Progenitor cell of endocrine pancreas (in vitro differentiated cells): ENCODE measurements around the gene ARFGAP1. TPM values are rescaled to one million over a fixed set of nuclear protein-coding genes. Genes with fewer than 3 reads are reported as not detected.

ENCODE experiments used
- DNase-seq: peaks from one replicate; pipeline ENCODE4 v3.0.0; 2021; ENCODE audit warnings: low spot score; ENCODE audit not compliant: unreplicated experiment
- H3K27ac Mint-ChIP-seq: 2 replicates; pipeline ENCODE4 v1.8.0; 2021; ENCODE audit warnings: mild to moderate bottlenecking, moderate library complexity, mixed read lengths
- H3K27me3 Mint-ChIP-seq: 2 replicates; pipeline ENCODE4 v1.8.0; 2021; ENCODE audit warnings: mixed read lengths
- H3K36me3 Mint-ChIP-seq: 2 replicates; pipeline ENCODE4 v1.8.0; 2022; ENCODE audit warnings: mixed read lengths; ENCODE audit not compliant: insufficient read depth
- H3K4me1 Mint-ChIP-seq: 2 replicates; pipeline ENCODE4 v1.8.0; 2021; ENCODE audit warnings: low read depth, mixed read lengths
- H3K4me3 Mint-ChIP-seq: 2 replicates; pipeline ENCODE4 v1.8.0; 2021; ENCODE audit warnings: low read depth, mild to moderate bottlenecking, moderate library complexity, mixed read lengths
- H3K9me3 Mint-ChIP-seq: 2 replicates; pipeline ENCODE4 v1.8.0; 2021; ENCODE audit warnings: low read depth, mixed read lengths
- CTCF ChIP-seq: fragments of 200-600 bp; sonication (generic); IDR thresholded peaks from one replicate; pipeline ENCODE4 v1.5.0; 2021; ENCODE audit warnings: antibody characterized with exemption, mild to moderate bottlenecking; ENCODE audit not compliant: unreplicated experiment
- long read RNA-seq: library from polyadenylated mRNA; unstranded; transcript quantifications from one replicate; pipeline ENCODE4 v2.0.0, GENCODE V29; 2020
- total RNA-seq: library from RNA; stranded (reverse); gene quantifications from 2 replicates; pipeline ENCODE4 v1.2.1, GENCODE V29; 2021

The ARFGAP1 gene
- total RNA-seq, result 119 and 130 TPM in 2 replicates
- long read RNA-seq, transcript ARFGAP1-203 (13 exons, 3,281 nt), result major isoform, 18 of 32 reads
- long read RNA-seq, partial matches to known transcripts, result 4 of 32 reads
- long read RNA-seq, other reads (novel, unspliced or antisense), result 10 of 32 reads

- H3K4me1 Mint-ChIP-seq, result peaks cover 13% of the 10 kb centered on the region
- DNase-seq, result peak; percentile 87
- no peaks in the 10 kb centered on the region for H3K36me3 Mint-ChIP-seq
- H3K4me3 Mint-ChIP-seq, result peak within 1 kb of the TSS; percentile 86
- no peak for TF ChIP-seq CTCF
- H3K27ac Mint-ChIP-seq, result peak within 1 kb of the TSS; percentile 84
- H3K27me3 Mint-ChIP-seq, result no peaks in the 10 kb centered on the region
- no peaks in the 10 kb centered on the region for H3K9me3 Mint-ChIP-seq
Observed at GRCh38 chr20:63272105-63273058, at the start of gene ARFGAP1. ARFGAP1 (plus strand) TSS chr20:63272813; CDS start chr20:63275581, 2,768 bp downstream.

- peak; percentile 75 for TF ChIP-seq CTCF
- H3K27me3 Mint-ChIP-seq, result peaks cover 19% of the 10 kb centered on the region
- H3K9me3 Mint-ChIP-seq, result no peaks in the 10 kb centered on the region
- H3K27ac Mint-ChIP-seq, result no peak overlapping the region
- no peak for DNase-seq
- H3K4me1 Mint-ChIP-seq, result no peaks in the 10 kb centered on the region
- no peaks in the 10 kb centered on the region for H3K36me3 Mint-ChIP-seq
- no peak overlapping the region for H3K4me3 Mint-ChIP-seq
Observed at GRCh38 chr20:63223121-63223825, 49.3 kb upstream of the ARFGAP1 start.

GRCh38 chr20:63223826-63224207 is 48.8 kb upstream of the ARFGAP1 start:
- no peak overlapping the region for H3K27ac Mint-ChIP-seq

GRCh38 chr20:63224412-63225081 is 48.1 kb upstream of the ARFGAP1 start:
- no peak for TF ChIP-seq CTCF
- H3K36me3 Mint-ChIP-seq, result no peaks in the 10 kb centered on the region
- H3K9me3 Mint-ChIP-seq, result no peaks in the 10 kb centered on the region
- peaks cover 25% of the 10 kb centered on the region for H3K27me3 Mint-ChIP-seq
- no peak for DNase-seq
- no peaks in the 10 kb centered on the region for H3K4me1 Mint-ChIP-seq
- H3K4me3 Mint-ChIP-seq, result no peak overlapping the region
- H3K27ac Mint-ChIP-seq, result no peak overlapping the region

More at GRCh38 chr20:63223826-63224207, 48.8 kb upstream of the ARFGAP1 start:
- no peak overlapping the region for H3K4me3 Mint-ChIP-seq
- peaks cover 19% of the 10 kb centered on the region for H3K27me3 Mint-ChIP-seq
- H3K4me1 Mint-ChIP-seq, result no peaks in the 10 kb centered on the region
- no peaks in the 10 kb centered on the region for H3K9me3 Mint-ChIP-seq
- DNase-seq, result no peak
- H3K36me3 Mint-ChIP-seq, result no peaks in the 10 kb centered on the region
- no peak for TF ChIP-seq CTCF

GRCh38 chr20:63225082-63225454 is 47.5 kb upstream of the ARFGAP1 start:
- no peak overlapping the region for H3K4me3 Mint-ChIP-seq

More at GRCh38 chr20:63225082-63225454, 47.5 kb upstream of the ARFGAP1 start:
- Mint-ChIP-seq H3K9me3 (no peaks in the 10 kb centered on the region), H3K27ac (no peak overlapping the region), H3K27me3 (peaks cover 29% of the 10 kb centered on the region), H3K36me3 (no peaks in the 10 kb centered on the region), H3K4me1 (no peaks in the 10 kb centered on the region)
- TF ChIP-seq CTCF, result no peak
- no peak for DNase-seq
